Hematopoietic multipotent progenitor cell treated with erythropoietin and hydrocortisone succinate and interleukin-3 and kit ligand, for 17 days (in vitro differentiated cells): ENCODE data around the gene ZBTB46.
A peak's percentile ranks its signal among the peaks of the same experiment; 100 is the strongest.

ENCODE experiments used
- DNase-seq: peaks from one replicate; pipeline ENCODE4 v3.0.0-alpha.2; 2015; ENCODE audit warnings: low spot score

The ZBTB46 gene

GRCh38 chr20:63745424-63745805, 85.6 kb downstream of the ZBTB46 start:
- DNase-seq = no peak

DNA sequence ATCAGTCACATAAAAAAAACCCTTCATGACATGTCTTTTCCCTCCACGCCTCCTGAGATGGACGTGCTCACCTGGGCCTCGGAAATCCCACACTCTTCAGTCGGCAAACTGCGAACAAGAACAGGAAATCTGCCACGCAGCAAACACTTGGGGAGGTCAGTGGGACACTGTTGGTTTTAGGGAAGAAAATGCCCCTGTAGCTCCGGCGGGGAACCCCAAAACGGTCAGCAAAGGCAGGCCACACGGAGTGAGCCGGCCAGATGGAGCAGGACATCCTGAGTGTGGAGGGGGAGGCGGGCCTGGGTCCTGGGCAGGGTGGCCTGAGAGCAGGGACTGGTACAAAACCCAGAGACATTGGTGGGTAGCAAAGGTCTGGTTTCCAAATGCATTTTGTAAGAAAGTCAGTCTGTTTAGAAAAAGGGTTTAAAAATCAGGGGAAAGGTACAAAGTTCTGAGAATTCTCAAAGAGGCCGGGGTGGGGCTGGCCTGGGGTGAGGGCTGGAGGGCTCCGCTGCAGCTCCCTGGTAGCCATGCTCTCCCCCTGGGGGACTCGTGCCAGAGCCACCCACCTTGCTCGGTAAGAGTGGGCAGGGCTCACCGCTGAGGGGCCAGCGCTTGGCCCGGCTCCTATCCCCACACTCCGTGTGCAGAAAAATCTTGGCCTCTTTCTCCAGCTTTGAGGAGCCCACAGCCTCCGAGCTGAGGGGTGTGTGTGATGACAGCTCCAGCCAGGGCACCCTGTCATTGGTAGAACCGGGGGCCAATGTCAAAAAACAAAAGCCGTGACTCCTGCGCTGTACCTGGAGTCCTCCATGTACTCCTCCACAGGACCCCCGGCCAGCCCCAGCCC, 86.3 kb downstream of the ZBTB46 start:
- no peak for DNase-seq

- DNase-seq = no peak
These were observed 86.9 kb downstream of the ZBTB46 start for GRCh38 chr20:63744158-63744557.

DNA sequence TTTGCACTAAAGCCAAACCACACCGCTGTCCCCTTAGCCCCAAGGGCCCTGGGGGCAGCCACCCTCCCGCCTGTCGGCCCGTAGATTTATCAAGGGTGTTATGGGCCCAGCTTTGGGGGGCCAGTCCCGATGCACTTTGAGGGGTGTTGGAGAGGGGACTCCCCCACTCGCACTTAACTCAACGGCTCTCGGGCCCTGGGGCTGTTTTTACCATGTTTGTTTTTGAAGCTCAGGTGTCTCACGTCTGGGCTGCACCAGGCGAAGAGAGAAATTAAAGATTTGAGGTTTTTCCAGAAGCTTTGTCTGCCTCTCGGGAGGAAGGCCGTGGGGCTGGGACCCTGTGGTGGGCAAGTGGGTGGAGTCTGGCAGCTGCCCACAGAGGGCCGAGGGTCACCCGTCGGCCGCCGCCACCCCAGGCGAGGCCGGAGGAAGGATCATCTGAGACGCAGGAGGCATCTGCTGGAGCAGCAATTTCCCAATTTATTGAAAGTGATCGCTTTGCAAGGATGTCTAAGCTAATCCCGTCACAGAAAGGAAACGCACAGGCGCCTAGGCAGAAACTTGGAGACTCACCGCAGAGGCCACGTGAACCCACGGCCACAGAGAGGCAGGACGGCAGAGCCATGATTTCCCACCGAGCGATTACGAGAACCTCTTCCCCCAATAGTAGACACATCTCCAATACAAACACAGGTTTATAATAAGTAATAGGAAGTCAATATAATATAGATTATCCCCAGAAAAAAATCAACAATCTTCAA, 87.7 kb downstream of the ZBTB46 start:
- DNase-seq = no peak

GRCh38 chr20:63742381-63743024, 88.6 kb downstream of the ZBTB46 start:
- DNase-seq = no peak

GRCh38 chr20:63741676-63742380, 89.2 kb downstream of the ZBTB46 start:
- no peak for DNase-seq

- no peak for DNase-seq
These were observed 89.7 kb downstream of the ZBTB46 start for GRCh38 chr20:63741354-63741675.

DNA sequence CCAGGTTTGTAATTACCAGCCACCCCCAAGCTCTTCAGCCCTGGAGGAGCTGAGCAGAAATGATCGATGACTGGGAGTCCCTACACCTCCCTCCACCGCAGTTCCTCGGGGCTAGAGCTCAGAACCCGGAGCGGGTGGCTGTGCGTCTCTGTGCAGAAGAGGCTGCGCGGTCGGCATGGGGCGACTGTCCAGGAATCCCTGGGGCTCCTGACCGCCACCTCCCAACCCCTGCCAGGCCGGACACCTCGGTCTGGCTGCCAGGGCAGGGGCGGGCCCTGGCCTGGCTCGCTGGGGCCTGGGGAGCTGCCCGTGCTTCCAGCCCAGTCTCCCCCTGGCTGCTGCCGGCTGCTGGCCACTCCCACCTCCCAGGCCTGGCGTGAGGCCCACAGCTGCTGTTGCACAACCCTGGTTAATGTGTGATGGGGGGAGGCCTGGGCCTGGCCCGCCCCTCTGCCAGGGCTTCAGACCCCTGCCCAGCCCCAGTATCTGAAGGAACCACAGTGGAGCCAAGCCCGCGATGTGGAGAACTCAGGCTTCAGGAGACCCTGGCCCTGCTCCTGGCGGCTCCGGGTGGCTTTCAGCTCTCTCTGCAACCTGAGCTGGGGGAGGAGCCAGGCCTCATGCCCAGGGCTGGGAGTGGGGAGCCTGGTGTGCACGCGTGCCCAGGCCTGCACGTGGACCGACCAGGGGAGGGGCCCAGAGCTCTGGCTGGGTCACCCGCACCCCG, 90.3 kb downstream of the ZBTB46 start:
- DNase-seq = peak; percentile 36

- peak; percentile 52 for DNase-seq
These were observed 90.9 kb downstream of the ZBTB46 start for GRCh38 chr20:63740070-63740626.

- peak; percentile 80 for DNase-seq
These were observed 91.7 kb downstream of the ZBTB46 start, which contains the start of gene SLC2A4RG for GRCh38 chr20:63739130-63740069. SLC2A4RG (plus strand) TSS chr20:63739776; CDS start chr20:63739913, 137 bp downstream.

GRCh38 chr20:63738687-63739129, 92.4 kb downstream of the ZBTB46 start:
- DNase-seq = no peak

GRCh38 chr20:63737945-63738686, 92.9 kb downstream of the ZBTB46 start:
- no peak for DNase-seq

DNA sequence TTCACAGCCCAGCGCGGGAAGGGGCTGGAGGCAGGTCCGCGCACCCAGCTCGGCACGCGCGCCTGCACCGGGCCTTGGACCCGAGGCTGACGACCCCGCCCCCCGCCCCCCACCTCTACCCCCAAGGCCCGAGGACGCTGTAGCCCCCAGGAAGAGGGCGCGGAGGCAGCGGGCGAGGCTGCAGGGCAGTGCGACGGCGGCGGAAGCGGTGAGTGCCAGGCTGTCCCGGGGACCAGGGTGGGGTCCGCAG, 93.4 kb downstream of the ZBTB46 start:
- DNase-seq = no peak

- no peak for DNase-seq
These were observed 94.0 kb downstream of the ZBTB46 start for GRCh38 chr20:63736893-63737694.

GRCh38 chr20:63735859-63736718, 95.0 kb downstream of the ZBTB46 start, which contains the start of gene LIME1:
LIME1 (plus strand) TSS chr20:63736664; CDS start chr20:63737550, 886 bp downstream.
- DNase-seq = peak; percentile 16

DNA sequence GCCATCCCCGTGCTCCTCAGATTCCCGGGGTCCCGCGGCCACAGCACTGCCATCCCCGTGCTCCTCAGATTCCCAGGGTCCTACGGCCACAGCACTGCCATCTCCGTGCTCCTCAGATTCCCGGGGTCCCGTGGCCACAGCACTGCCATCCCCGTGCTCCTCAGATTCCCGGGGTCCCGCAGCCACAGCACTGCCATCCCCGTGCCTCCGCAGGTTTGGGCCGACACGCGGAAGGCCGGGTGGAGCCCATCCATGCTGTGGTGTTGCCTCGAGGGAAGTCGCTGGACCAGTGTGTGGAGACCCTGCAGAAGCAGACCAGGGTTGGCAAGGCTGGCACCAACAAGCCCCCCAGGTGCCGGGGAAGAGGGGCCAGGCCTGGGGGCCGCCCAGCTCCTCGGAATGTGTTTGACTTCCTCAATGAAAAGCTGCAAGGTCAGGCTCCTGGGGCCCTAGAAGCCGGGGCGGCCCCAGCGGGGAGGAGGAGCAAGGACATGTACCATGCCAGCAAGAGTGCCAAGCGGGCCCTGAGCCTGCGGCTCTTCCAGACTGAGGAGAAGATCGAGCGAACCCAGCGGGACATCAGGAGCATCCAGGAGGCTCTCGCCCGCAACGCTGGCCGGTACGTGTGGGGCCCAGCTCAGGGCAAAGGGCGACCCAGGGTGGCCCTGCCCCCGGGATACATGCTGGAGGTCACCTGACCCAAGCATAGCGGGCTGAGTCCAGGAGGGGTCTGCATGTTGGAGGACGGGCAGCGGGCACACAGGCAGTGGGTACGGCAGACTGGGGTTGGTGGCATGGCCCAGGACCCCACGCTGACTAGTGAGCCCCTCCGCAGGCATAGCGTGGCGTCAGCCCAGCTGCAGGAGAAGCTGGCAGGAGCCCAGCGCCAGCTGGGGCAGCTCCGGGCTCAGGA, 95.9 kb downstream of the ZBTB46 start:
- no peak for DNase-seq
